HEK293T (cell line): Measurements from ENCODE around the gene PASD1.
"Not testable (repeated sequence)": the region's sequence is repeated elsewhere in the genome, so short reads cannot be mapped to it uniquely, and the experiment has no call there.

Source experiments
- CTCF ChIA-PET: fragments of 350-600 bp; formaldehyde crosslinking; extraction: SDS; loops from one replicate; lab custom pipeline; 2021; ENCODE audit warnings: antibody characterized with exemption, inconsistent platforms; lab: Yijun Ruan, JAX
- POLR2A ChIA-PET: fragments of 350-600 bp; formaldehyde crosslinking; extraction: SDS; loops from one replicate; lab custom pipeline; 2020; ENCODE audit warnings: antibody characterized with exemption, inconsistent platforms; lab: Yijun Ruan, JAX
- DNase-seq: peaks from one replicate; pipeline ENCODE4 v3.0.0; 2012; ENCODE audit warnings: mixed read lengths; ENCODE audit errors: extremely low spot score
- ARNT ChIP-seq: fragments of 450-650 bp; IDR thresholded peaks from 2 replicates; pipeline ENCODE4 v1.6.1; 2017; ENCODE audit warnings: mild to moderate bottlenecking
- BHLHE40 ChIP-seq: fragments of 450-650 bp; IDR thresholded peaks from 2 replicates; pipeline ENCODE4 v1.6.1; 2016; ENCODE audit warnings: mild to moderate bottlenecking, moderate library complexity, borderline replicate concordance
- CTBP1 ChIP-seq: fragments of 450-650 bp; IDR thresholded peaks from 2 replicates; pipeline ENCODE4 v1.6.1; 2016; ENCODE audit warnings: borderline replicate concordance
- ELF4 ChIP-seq: fragments of 450-650 bp; IDR thresholded peaks from 2 replicates; pipeline ENCODE4 v1.6.1; 2017; ENCODE audit warnings: antibody characterized with exemption
- FOXA1 ChIP-seq: fragments of 450-650 bp; IDR thresholded peaks from 2 replicates; pipeline ENCODE4 v1.6.1; 2016; ENCODE audit warnings: mild to moderate bottlenecking
- FOXK2 ChIP-seq: fragments of 450-650 bp; IDR thresholded peaks from 2 replicates; pipeline ENCODE4 v1.6.1; 2016; ENCODE audit warnings: mild to moderate bottlenecking
- FOXM1 ChIP-seq: fragments of 450-650 bp; IDR thresholded peaks from 2 replicates; pipeline ENCODE4 v1.6.1; 2017; ENCODE audit warnings: mild to moderate bottlenecking, borderline replicate concordance
- HDGF ChIP-seq: fragments of 450-650 bp; IDR thresholded peaks from 2 replicates; pipeline ENCODE4 v1.6.1; 2017; ENCODE audit warnings: antibody characterized with exemption, borderline replicate concordance
- L3MBTL2 ChIP-seq: fragments of 450-650 bp; conservative IDR thresholded peaks from 2 replicates; pipeline ENCODE4 v1.6.1; 2016; ENCODE audit warnings: mild to moderate bottlenecking
- LEF1 ChIP-seq: fragments of 450-650 bp; IDR thresholded peaks from 2 replicates; pipeline ENCODE4 v1.6.1; 2017; ENCODE audit warnings: mild to moderate bottlenecking, borderline replicate concordance
- NFRKB ChIP-seq: fragments of 450-650 bp; IDR thresholded peaks from 2 replicates; pipeline ENCODE4 v1.6.1; 2016; ENCODE audit warnings: mild to moderate bottlenecking, moderate library complexity
- SP1 ChIP-seq: fragments of 450-650 bp; IDR thresholded peaks from 2 replicates; pipeline ENCODE4 v1.6.1; 2017
- SUZ12 ChIP-seq: fragments of 450-650 bp; IDR thresholded peaks from 2 replicates; pipeline ENCODE4 v1.6.1; 2016; ENCODE audit warnings: mild to moderate bottlenecking
- TARDBP ChIP-seq: fragments of 450-650 bp; IDR thresholded peaks from 2 replicates; pipeline ENCODE4 v1.6.1; 2016
- ZNF384 ChIP-seq: fragments of 450-650 bp; IDR thresholded peaks from 2 replicates; pipeline ENCODE4 v1.6.1; 2016
- TF ChIP-seq, protein P1 (sequence below): fragments of 450-650 bp; IDR thresholded peaks from 2 replicates; pipeline ENCODE4 v1.6.1; 2016

The PASD1 gene

DNA sequence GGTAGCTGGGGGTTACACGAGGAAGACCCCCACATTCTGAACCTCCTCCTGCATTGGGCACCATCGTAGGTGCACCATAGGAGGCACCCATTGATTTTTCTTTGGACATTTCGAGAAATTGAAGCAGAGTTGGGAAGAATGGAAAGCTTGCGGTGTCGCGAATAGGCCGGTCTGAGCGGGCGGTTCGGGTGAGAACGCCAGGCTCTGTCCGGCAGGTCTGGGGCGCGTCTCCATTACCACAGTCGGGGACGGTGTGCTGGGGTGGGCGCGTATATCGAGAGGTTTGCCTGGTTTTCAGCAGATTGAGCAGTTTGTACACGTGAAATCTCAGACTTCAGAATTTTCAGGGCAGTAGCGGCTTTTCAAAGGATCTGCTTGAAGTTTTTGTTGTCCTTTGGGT lies 560 bp downstream of the PASD1 start:
- CTCF ChIA-PET: no interaction called here
- POLR2A ChIA-PET: no interaction called here
- no peak for DNase-seq
- TF ChIP-seq SP1: no peak

DNA sequence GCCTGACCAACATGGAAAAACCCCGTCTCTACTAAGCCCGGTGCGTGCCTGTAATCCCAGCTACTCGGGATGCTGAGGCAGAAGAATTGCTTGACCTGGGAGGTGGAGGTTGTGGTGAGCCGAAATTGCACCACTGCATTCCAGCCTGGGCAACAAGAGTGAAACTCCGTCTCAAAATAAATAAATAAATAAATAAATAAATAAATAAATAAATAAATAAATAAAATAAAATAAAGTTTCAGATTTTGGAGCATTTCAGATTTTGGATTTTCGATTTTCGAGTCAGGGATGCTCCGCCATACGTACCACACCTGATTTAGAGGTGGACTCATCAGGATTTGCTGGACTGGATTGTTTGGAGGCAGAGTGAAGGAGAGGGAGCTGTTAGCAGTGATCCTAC lies 3.4 kb downstream of the PASD1 start:
- DNase-seq, CTCF ChIA-PET, POLR2A ChIA-PET: not testable (repeated sequence)

DNA sequence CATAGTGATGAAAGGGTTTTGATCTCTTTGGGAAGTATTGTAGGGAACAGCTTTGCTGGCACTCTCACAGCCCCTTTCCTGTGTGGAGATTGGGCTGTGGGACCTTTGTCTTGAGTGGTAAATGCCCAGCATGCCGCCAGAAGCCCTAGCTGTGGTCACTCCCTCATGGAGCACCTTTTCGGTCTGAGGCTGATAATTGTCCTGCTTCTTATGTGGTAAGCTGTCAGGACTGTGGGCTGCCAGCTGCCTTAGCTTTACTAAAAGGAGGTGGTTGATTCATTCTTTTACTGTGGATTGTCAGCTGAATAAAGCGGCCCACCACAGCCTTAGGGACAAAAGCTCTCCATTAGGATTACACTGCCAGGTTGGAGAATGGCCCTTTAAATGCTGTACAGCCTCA lies 7.1 kb downstream of the PASD1 start:
- no peak for TF ChIP-seq ARNT
- TF ChIP-seq LEF1: no peak
- no peak for TF ChIP-seq ELF4
- TF ChIP-seq NFRKB: no peak
- TF ChIP-seq FOXA1: no peak
- TF ChIP-seq FOXK2: no peak
- no peak for TF ChIP-seq CTBP1
- TF ChIP-seq BHLHE40: no peak
- no peak for TF ChIP-seq HDGF
- no peak for TF ChIP-seq SP1
- DNase-seq: no peak
- POLR2A ChIA-PET: no interaction called here
- CTCF ChIA-PET: no interaction called here

DNA sequence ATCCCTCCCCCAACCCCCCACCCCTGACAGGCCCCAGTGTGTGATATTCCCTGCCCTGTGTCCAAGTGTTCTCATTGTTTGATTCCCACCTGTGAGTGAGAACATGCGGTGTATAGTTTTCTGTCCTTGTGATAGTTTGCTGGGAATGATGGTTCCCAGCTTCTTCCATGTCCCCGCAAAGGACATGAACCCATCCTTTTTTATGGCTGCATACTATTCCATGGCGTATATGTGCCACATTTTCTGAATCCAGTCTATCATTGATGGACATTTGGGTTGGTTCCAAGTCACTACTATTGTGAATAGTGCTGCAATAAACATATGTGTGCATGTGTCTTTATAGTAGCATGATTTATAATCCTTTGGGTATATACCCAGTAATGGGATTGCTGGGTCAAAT lies 29.9 kb downstream of the PASD1 start:
- POLR2A ChIA-PET, DNase-seq, CTCF ChIA-PET: not testable (repeated sequence)

DNA sequence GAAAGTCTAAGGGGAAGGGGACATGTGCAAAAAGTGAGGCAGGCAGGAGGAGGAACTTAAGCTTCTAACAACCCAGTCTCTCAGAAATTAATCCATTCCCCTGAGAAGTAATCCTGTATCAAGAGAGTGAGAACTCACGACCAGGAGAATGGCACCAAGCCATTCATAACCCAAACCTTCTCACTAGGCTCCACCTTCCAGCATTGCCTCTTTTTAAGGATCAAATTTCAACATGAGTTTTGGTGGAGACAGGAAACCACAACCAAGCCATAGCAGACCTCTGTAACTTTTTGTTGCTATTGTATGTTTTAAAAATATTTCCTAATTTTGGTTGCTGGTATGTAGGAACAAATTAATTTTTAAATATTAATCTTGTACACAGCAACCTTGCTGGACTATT lies 32.8 kb downstream of the PASD1 start:
- TF ChIP-seq ARNT: no peak
- no peak for TF ChIP-seq L3MBTL2
- TF ChIP-seq FOXK2: no peak
- DNase-seq: no peak
- CTCF ChIA-PET: no interaction called here
- POLR2A ChIA-PET: no interaction called here

DNA sequence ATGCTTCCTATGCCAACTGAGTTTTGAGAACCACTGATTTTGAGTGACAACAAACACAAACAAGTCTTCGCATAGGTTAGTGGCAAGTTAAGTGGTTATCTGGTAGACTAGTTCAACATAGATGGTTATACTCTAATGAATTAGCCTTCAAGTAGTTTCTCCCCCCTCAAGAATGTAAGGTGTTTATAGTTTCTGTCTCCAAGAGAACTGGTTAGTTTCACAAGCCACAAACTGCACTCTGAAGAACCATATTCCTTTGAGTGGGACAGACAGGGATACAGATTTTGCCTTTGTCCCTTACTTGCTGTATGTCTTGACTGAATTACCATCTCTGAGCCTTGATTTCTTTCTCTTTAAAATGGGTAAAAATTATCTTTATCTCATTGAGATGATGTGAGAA lies 41.5 kb downstream of the PASD1 start:
- POLR2A ChIA-PET: no interaction called here
- TF ChIP-seq ARNT (no peak), LEF1 (no peak), ZNF384 (no peak), TARDBP (no peak), SUZ12 (no peak), FOXM1 (no peak), BHLHE40 (no peak), SP1 (no peak), FOXK2 (no peak)
- TF ChIP-seq, protein P1, sequence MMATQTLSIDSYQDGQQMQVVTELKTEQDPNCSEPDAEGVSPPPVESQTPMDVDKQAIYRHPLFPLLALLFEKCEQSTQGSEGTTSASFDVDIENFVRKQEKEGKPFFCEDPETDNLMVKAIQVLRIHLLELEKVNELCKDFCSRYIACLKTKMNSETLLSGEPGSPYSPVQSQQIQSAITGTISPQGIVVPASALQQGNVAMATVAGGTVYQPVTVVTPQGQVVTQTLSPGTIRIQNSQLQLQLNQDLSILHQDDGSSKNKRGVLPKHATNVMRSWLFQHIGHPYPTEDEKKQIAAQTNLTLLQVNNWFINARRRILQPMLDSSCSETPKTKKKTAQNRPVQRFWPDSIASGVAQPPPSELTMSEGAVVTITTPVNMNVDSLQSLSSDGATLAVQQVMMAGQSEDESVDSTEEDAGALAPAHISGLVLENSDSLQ: no peak
- DNase-seq: no peak
- CTCF ChIA-PET: no interaction called here

DNA sequence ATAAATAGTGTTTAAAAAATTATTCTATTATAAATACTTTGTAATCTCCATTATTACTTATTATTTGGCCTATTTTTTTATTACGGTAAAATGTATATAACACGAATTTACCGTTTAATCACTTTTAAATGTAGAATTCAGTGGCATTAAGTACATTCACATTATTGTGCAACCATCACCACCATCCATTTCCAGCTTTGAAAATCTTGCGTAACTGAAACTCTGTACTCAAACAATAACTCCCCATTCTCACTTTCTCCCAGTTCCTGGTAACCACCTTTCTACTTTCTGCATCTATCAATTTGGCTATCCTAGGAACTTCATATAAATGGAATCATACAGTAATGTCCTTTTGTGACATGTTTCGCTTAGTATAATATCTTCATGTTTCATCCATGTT lies 45.7 kb downstream of the PASD1 start:
- no peak for DNase-seq
- TF ChIP-seq ARNT (no peak), FOXA1 (no peak), L3MBTL2 (no peak), ZNF384 (no peak), LEF1 (no peak)
- ChIA-PET POLR2A (no interaction called here), CTCF (no interaction called here)

DNA sequence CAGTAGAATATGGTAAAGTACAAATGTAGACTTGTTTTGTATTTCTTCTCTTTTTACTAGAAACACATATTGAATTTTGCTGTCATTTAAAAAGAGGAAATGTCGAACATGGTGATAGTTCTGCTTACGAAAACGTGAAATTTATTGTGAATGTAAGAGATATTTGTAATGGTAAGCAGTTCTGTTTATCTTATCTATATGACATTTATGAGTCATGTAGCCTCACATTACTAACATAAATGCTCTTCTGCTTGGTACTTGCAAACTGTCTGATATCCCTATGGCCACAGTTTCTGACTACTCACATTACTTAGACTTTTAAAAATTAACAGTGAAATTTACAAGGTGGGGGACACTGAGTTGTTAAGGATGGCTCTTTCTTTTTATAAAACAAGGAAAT lies 57.9 kb downstream of the PASD1 start:
- no peak for TF ChIP-seq TARDBP
- TF ChIP-seq, protein P1: no peak
- no peak for TF ChIP-seq BHLHE40
- TF ChIP-seq HDGF: no peak
- TF ChIP-seq FOXA1: no peak
- no peak for TF ChIP-seq SP1
- no peak for TF ChIP-seq ELF4
- no peak for TF ChIP-seq FOXM1
- no peak for TF ChIP-seq ZNF384
- TF ChIP-seq L3MBTL2: no peak
- TF ChIP-seq LEF1: no peak
- no peak for TF ChIP-seq SUZ12
- no peak for TF ChIP-seq FOXK2
- no peak for TF ChIP-seq ARNT
- no peak for TF ChIP-seq CTBP1
- TF ChIP-seq NFRKB: no peak
- DNase-seq: no peak
- CTCF ChIA-PET: no interaction called here
- POLR2A ChIA-PET: no interaction called here

DNA sequence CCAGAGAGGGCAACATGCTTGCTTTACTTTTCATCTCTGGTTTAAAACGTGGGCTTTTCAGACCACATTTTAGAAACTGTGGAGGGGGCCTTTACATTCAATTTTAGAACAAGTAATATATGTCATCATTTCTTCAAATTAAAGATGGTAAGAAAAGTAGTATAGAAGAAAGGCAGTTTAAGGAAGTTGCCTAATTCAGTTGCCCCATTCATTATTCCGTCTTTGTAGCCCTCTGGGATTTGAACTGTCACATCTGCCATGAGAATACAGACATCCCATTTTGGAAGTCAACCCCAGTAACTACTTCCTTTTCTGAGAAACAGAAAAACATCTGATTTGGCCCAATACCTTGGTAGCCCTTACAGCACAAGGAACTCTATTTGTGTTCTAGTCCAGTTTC lies 61.2 kb downstream of the PASD1 start:
- DNase-seq: no peak
- ChIA-PET CTCF (no interaction called here), POLR2A (no interaction called here)

More for the DNA sequence above, 61.2 kb downstream of the PASD1 start:
- TF ChIP-seq SUZ12 (no peak), NFRKB (no peak), ZNF384 (no peak), FOXA1 (no peak), CTBP1 (no peak), FOXM1 (no peak), TARDBP (no peak), BHLHE40 (no peak), L3MBTL2 (no peak), ARNT (no peak), LEF1 (no peak), FOXK2 (no peak), SP1 (no peak), HDGF (no peak), ELF4 (no peak)
- TF ChIP-seq, protein P1: no peak
